GM18520 (cell line): ENCODE results near the gene PLEKHH2.
"Not testable (repeated sequence)": the region's sequence is repeated elsewhere in the genome, so short reads cannot be mapped to it uniquely, and the experiment has no call there.

ENCODE experiments used
- ATAC-seq: cut with Tn5 transposase; IDR thresholded peaks from one replicate; pipeline ENCODE4 v1.9.1; 2021; ENCODE audit not compliant: unreplicated experiment

Gene PLEKHH2

GRCh38 chr2:43715300-43716098 is 78.4 kb downstream of the PLEKHH2 start:
- no peak for ATAC-seq

GRCh38 chr2:43717322-43717721 is 80.3 kb downstream of the PLEKHH2 start:
- ATAC-seq = no peak

GRCh38 chr2:43718530-43719124 is 81.6 kb downstream of the PLEKHH2 start:
- ATAC-seq = no peak

GRCh38 chr2:43724728-43725526 is 87.9 kb downstream of the PLEKHH2 start:
- no peak for ATAC-seq

- no peak for ATAC-seq
Observed at GRCh38 chr2:43725711-43726246, 88.7 kb downstream of the PLEKHH2 start.

- not testable (repeated sequence) for ATAC-seq
Observed at GRCh38 chr2:43726961-43727633, 90.0 kb downstream of the PLEKHH2 start.

- no peak for ATAC-seq
Observed at GRCh38 chr2:43727634-43728014, 90.6 kb downstream of the PLEKHH2 start.

GRCh38 chr2:43729491-43730174 is 92.6 kb downstream of the PLEKHH2 start:
- no peak for ATAC-seq

GRCh38 chr2:43731211-43731610 is 94.2 kb downstream of the PLEKHH2 start:
- no peak for ATAC-seq

- ATAC-seq = no peak
Observed at GRCh38 chr2:43736637-43737036, 99.6 kb downstream of the PLEKHH2 start.

GRCh38 chr2:43737097-43737854 is 100.2 kb downstream of the PLEKHH2 start:
- ATAC-seq = no peak

- no peak for ATAC-seq
Observed at GRCh38 chr2:43737855-43738254, 100.8 kb downstream of the PLEKHH2 start.

- ATAC-seq = no peak
Observed at GRCh38 chr2:43738257-43738656, 101.2 kb downstream of the PLEKHH2 start.

- no peak for ATAC-seq
Observed at GRCh38 chr2:43743706-43744105, 106.6 kb downstream of the PLEKHH2 start.

- no peak for ATAC-seq
Observed at GRCh38 chr2:43745457-43745856, 108.4 kb downstream of the PLEKHH2 start.

- ATAC-seq = no peak
Observed at GRCh38 chr2:43748333-43748732, 111.3 kb downstream of the PLEKHH2 start.

GRCh38 chr2:43749583-43749982 is 112.5 kb downstream of the PLEKHH2 start:
- ATAC-seq = no peak

GRCh38 chr2:43751476-43751990 is 114.5 kb downstream of the PLEKHH2 start:
- ATAC-seq = no peak

GRCh38 chr2:43752302-43752701 is 115.2 kb downstream of the PLEKHH2 start:
- ATAC-seq = no peak
